ENCODE data around the gene SLC51A. TPM values are rescaled to one million over a fixed set of nuclear protein-coding genes. Genes with fewer than 3 reads are reported as not detected.

Gene SLC51A
- total and polyA plus RNA-seq, 2 of the 8 experiments (the other 6 are each of a cell fraction or from before 2014, with no cell fraction given), result 6.3 to 9.8 TPM

DNA sequence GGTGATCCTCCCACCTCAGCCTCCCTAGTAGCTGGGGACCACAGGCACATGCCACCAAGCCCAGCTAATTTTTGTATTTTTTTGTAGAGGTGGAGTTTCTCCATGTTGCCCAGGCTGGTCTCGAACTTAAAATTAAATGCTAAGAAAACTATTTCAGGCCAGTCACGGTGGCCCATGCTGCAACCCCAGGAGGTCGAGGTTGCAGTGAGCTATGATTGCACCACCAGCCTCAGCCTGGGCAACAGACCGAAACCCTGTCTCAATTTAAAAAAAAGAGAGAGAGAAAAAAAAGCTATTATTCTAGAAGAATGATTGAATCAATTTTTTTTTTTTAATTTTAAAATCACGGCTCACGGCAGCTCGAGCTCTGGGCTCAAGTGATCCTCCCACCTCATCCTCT lies 4.7 kb downstream of the SLC51A start:
- H2BK120ac ChIP-seq (replicated peaks; ENCODE audit: low read depth, low read length), result no peak overlapping the region
- no peak overlapping the region for H4K5ac ChIP-seq (ENCODE audit: insufficient read length, low read depth, low read length)
- H3K9ac ChIP-seq (replicated peaks in 1 of 4; ENCODE audit: extremely low read depth in 1 of 4, low read depth in 3 of 4, low read length in 3 of 4), result no peak overlapping the region
- no peak overlapping the region for H3K27ac ChIP-seq (ENCODE audit: low read depth, low read length)
- POLR2A ChIA-PET (ENCODE audit: partially characterized antibody), result interaction anchor here (1.1 kb wide), 1 partner anchor 10 kb away, joined by 4 read pairs; the partner anchor contains the start of gene ZDHHC19
- H3K18ac ChIP-seq (ENCODE audit: extremely low read depth, low read length), result no peak overlapping the region
- H3K4me2 ChIP-seq (ENCODE audit: insufficient read depth in 1 of 2, low read depth in 2 of 2, low read length in 2 of 2), result no peak overlapping the region
- no peaks in the 10 kb centered on the region for H3K79me1 ChIP-seq (ENCODE audit: low read depth, low read length)
- H2AK5ac ChIP-seq (ENCODE audit: low read depth, low read length), result no peak overlapping the region
- no peak overlapping the region for H3K4me3 ChIP-seq (ENCODE audit: extremely low read depth in 1 of 4, insufficient read depth in 2 of 4, low read depth in 3 of 4, low read length in 4 of 4)
- 87% methylated on average over 5 of the region's 7 CpGs; no CpG with 5 or more reads in 1 of the 2 experiments for WGBS, 2 experiments (ENCODE audit: extremely low coverage in 1 of 2, insufficient coverage in 1 of 2, insufficient read length in 1 of 2, insufficient replicate concordance in 2 of 2, low coverage in 1 of 2, low lambda C conversion rate in 2 of 2, missing lambda C conversion rate in 1 of 2)
- no peak overlapping the region for H2BK5ac ChIP-seq (ENCODE audit: low read depth, low read length)
- H3K14ac ChIP-seq (ENCODE audit: insufficient read length), result no peak overlapping the region
- H4K8ac ChIP-seq (ENCODE audit: extremely low read depth, insufficient read depth, low read length), result no peak overlapping the region
- peaks cover 2% of the 10 kb centered on the region; the same call in 1 of the 2 replicates for H3K23me2 ChIP-seq (ENCODE audit: low read depth, low read length)
- H3K4ac ChIP-seq (replicated peaks; ENCODE audit: insufficient read length, low read depth, low read length), result no peak overlapping the region
- H2AFZ ChIP-seq (ENCODE audit: low read length), result no peak overlapping the region
- no peak overlapping the region for H2BK12ac ChIP-seq (ENCODE audit: low read depth, low read length)
- H3K56ac ChIP-seq (replicated peaks; ENCODE audit: insufficient read length, low read depth, low read length), result no peak overlapping the region
- H3K79me2 ChIP-seq (ENCODE audit: control insufficient read depth in 1 of 2, insufficient read depth in 2 of 2, low read length in 2 of 2), result no peaks in the 10 kb centered on the region
- H3K9me3 ChIP-seq (ENCODE audit: insufficient read depth in 2 of 2, low read depth in 1 of 2, low read length in 1 of 2), result no peaks in the 10 kb centered on the region
- no peak overlapping the region for H3K23ac ChIP-seq (ENCODE audit: insufficient read length)
- CTCF ChIA-PET (ENCODE audit: partially characterized antibody), result interaction anchor here (0.6 to 0.9 kb wide), 2 partner anchors 147 to 358 kb away, joined by 3 to 5 read pairs; no protein-coding TSS in a partner anchor
- H2BK15ac ChIP-seq (ENCODE audit: low read length), result no peak overlapping the region
- H3K4me1 ChIP-seq (replicated peaks in 1 of 4; ENCODE audit: control insufficient read depth in 3 of 4, insufficient read depth in 4 of 4, low read length in 3 of 4), result peaks cover 0 to 12% (median 6%) of the 10 kb centered on the region in 4 experiments; a peak in 5 of 7 replicates
- H3K36me3 ChIP-seq (ENCODE audit: control insufficient read depth in 2 of 4, insufficient read depth in 4 of 4, low read length in 3 of 4), result no peaks in the 10 kb centered on the region
- H2BK20ac ChIP-seq (ENCODE audit: low read length), result no peak overlapping the region
- no peak for DNase-seq (ENCODE audit: low read depth in 1 of 2, low spot score in 2 of 2)
- no peak overlapping the region for H4K91ac ChIP-seq (replicated peaks; ENCODE audit: insufficient read length, low read length)
- FAIRE-seq, result no peak
- H3K27me3 ChIP-seq (replicated peaks in 1 of 4; ENCODE audit: control insufficient read depth in 3 of 4, extremely low read depth in 1 of 4, insufficient read depth in 3 of 4, low read length in 3 of 4), result no peaks in the 10 kb centered on the region
- no peaks in the 10 kb centered on the region for H4K20me1 ChIP-seq (replicated peaks in 1 of 2; ENCODE audit: control insufficient read depth in 1 of 2, insufficient read depth in 2 of 2, low read length in 2 of 2)
- TF ChIP-seq KDM5A (IDR thresholded peaks at IDR 0.05; ENCODE audit: low read length), result no peak
- TF ChIP-seq SP2 (IDR thresholded peaks at IDR 0.05; ENCODE audit: low read length), result no peak
- no peak for TF ChIP-seq EP300 (IDR thresholded peaks at IDR 0.05; ENCODE audit: borderline replicate concordance in 1 of 2, low read depth in 2 of 2, low read length in 2 of 2)
- TF ChIP-seq JUND (IDR thresholded peaks at IDR 0.05; ENCODE audit: low read length), result no peak
- TF ChIP-seq, protein P1, sequence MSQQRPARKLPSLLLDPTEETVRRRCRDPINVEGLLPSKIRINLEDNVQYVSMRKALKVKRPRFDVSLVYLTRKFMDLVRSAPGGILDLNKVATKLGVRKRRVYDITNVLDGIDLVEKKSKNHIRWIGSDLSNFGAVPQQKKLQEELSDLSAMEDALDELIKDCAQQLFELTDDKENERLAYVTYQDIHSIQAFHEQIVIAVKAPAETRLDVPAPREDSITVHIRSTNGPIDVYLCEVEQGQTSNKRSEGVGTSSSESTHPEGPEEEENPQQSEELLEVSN (IDR thresholded peaks at IDR 0.05), result no peak
- TF ChIP-seq, protein P2, sequence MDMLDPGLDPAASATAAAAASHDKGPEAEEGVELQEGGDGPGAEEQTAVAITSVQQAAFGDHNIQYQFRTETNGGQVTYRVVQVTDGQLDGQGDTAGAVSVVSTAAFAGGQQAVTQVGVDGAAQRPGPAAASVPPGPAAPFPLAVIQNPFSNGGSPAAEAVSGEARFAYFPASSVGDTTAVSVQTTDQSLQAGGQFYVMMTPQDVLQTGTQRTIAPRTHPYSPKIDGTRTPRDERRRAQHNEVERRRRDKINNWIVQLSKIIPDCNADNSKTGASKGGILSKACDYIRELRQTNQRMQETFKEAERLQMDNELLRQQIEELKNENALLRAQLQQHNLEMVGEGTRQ (IDR thresholded peaks at IDR 0.05; ENCODE audit: low read length), result no peak
- TF ChIP-seq, protein P3, sequence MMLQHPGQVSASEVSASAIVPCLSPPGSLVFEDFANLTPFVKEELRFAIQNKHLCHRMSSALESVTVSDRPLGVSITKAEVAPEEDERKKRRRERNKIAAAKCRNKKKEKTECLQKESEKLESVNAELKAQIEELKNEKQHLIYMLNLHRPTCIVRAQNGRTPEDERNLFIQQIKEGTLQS (IDR thresholded peaks at IDR 0.05; ENCODE audit: insufficient read depth, low read depth, low read length), result no peak
- no peak for TF ChIP-seq NRF1 (IDR thresholded peaks at IDR 0.05; ENCODE audit: low read depth, low read length)
- TF ChIP-seq ASH2L (IDR thresholded peaks at IDR 0.05; ENCODE audit: low read length), result no peak
- TF ChIP-seq YY1 (IDR thresholded peaks at IDR 0.05; ENCODE audit: low read depth, low read length), result no peak
- TF ChIP-seq RNF2 (IDR thresholded peaks at IDR 0.05; ENCODE audit: borderline replicate concordance, low read depth, low read length, missing control alignments, poor library complexity, severe bottlenecking), result no peak
